Body of pancreas (tissue), 4 donors: ENCODE measurements around the gene ARF1. TPM values are rescaled to one million over a fixed set of nuclear protein-coding genes. Genes with fewer than 3 reads are reported as not detected.

ENCODE experiments used
- ATAC-seq: fragments of 150-250 bp; one replicate; pipeline ENCODE4 v1.9.1; 2016
- DNase-seq, 4 donors: peaks; one replicate each; pipeline ENCODE4 v3.0.0-alpha.2; 2019
- H3K27ac ChIP-seq, 4 donors: fragments of 200-600 bp; sonication (generic); 1 replicate in 3 of 4; 2 replicates in 1 of 4; pipeline versions ENCODE4 v1.5.1 to v1.6.1; 2016 to 2019; ENCODE audit warnings: mild to moderate bottlenecking in 1 of 4, mixed read lengths in 1 of 4, moderate library complexity in 1 of 4
- H3K27me3 ChIP-seq, 2 donors: fragments of 200-600 bp; sonication (generic); one replicate each; pipeline ENCODE4 v1.6.0; 2016; ENCODE audit warnings: mild to moderate bottlenecking in 1 of 2
- H3K36me3 ChIP-seq, 2 donors: fragments of 200-600 bp; sonication (generic); replicated peaks in 1 of 2; 2 replicates each; pipeline ENCODE4 v1.5.1; 2016; ENCODE audit warnings: low read depth in 2 of 2; ENCODE audit not compliant: insufficient read depth in 1 of 2
- H3K4me1 ChIP-seq: fragments of 200-600 bp; sonication (generic); one replicate; pipeline ENCODE4 v1.6.0; 2016
- H3K4me3 ChIP-seq, 2 donors: fragments of 200-600 bp; sonication (generic); 1 replicate in 1 of 2; 2 replicates in 1 of 2; pipeline ENCODE4 v1.5.1; 2016 to 2019
- H3K9me3 ChIP-seq, 3 donors: fragments of 200-600 bp; sonication (generic); 1 replicate in 2 of 3; 2 replicates in 1 of 3; pipeline ENCODE4 v1.5.1; 2016
- CTCF ChIP-seq, 7 experiments: fragments of 450-650 bp in 4 of 7; fragments of 200-600 bp in 3 of 7; sonication (generic) in 3 of 7; IDR thresholded peaks; one replicate each; pipeline ENCODE4 v1.5.1; 2016 to 2019; ENCODE audit warnings: antibody characterized with exemption in 7 of 7
- POLR2A ChIP-seq, 3 donors: fragments of 450-650 bp; IDR thresholded peaks; one replicate each; pipeline ENCODE4 v1.6.1; 2016; ENCODE audit warnings: antibody characterized with exemption in 3 of 3, mild to moderate bottlenecking in 2 of 3
- WGBS, 2 donors: methylation state at CpG; one replicate each; pipeline ENCODE4 v1.1.5; 2017; 5-methylcytosine and 5-hydroxymethylcytosine counted together
- intact Hi-C: fragments of 100-400 bp; cut with DNase I; formaldehyde crosslinking; loops from one replicate; pipeline ENCODE4 v1.15.1; 2023
- total RNA-seq, 2 donors: library from RNA; depleted of rRNA; stranded (reverse); fragments of >200 nt; gene quantifications; one replicate each; pipeline ENCODE4 v1.1.0, GENCODE V29; 2016

ARF1 gene
- total RNA-seq, 2 donors from 2014 or later: 158 to 203 TPM

DNA sequence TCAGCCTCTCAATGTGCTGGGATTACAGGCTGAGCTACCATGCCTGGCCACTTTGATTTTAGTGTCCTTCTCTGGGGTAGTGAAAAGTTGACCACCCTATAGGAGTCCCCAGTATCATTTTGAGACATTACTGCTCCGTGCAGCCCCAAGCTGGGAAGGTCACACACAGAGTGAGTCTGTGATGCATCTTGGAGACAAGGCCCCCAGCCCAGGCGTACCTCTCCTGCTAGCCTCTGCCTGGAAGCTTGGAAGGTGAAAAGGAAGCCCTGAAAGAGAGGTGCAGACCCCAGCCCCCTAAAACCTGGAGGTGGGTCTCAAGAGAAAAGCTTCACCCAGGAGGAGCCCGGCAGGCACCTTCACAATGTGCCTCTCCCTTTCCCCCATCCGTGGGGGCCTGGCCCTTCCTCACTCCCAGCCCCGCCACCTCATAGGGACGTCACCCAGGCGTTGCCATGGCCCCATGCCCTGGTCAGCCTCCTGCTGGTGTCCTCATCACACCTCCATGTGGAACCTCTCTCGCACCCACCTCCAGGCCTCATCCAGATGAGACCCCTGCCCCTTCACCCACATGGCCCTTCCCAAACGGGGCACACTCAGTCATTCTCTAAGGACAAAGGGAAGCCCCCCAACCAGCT is 5.6 kb upstream of the ARF1 start:
- Histone ChIP-seq H3K27me3 (no peaks in the 10 kb centered on the region), H3K27ac (no peak overlapping the region), H3K4me1 (peaks cover 8% of the 10 kb centered on the region), H3K9me3 (no peaks in the 10 kb centered on the region), H3K4me3 (no peak overlapping the region), H3K36me3 (no peaks in the 10 kb centered on the region)
- WGBS, 2 donors: 75 to 82% methylated on average over 7 to 9 of the region's 9 CpGs
- TF ChIP-seq CTCF (IDR thresholded peaks at IDR 0.05) (no peak), POLR2A (IDR thresholded peaks at IDR 0.05) (no peak)
- intact Hi-C loops: no loop called here
- ATAC-seq (no peak), DNase-seq (no peak)

DNA sequence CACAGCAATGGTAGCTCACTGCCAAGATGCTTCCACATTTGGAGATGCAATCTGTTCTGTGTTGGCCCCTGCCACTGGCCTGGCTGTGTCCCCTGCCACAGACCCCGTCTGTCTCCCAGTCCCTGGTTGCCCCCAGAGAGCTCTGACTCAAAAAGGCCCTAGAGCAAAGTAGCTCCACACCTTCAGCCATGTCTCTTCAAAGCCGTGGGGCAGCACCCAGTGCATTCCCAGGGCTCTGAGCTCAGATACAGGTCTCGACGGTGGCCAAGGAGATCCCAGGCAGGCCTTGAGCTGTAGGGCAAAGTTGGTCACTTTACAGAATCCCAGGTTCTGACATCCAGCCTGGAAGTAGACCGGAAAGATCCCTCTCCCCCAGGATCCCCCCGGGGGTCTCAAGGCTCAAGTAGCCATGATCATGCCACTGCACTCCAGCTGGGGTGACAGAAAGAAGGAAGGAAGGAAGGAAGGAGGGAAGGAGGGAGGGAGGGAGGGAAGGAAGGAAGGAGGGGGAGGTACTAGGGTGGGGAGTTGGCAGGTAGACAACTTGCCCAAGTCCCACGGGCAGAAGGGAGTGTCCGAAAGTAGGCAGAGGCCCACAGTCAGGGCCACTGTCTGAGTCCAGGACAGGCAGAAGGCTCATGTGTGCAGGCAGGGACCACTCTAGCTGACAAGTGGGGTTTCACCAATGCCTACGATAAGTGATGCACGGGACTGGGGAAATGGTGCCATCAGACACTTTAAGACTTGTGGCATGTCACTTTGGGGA is 4.8 kb upstream of the ARF1 start:
- DNase-seq: no peak
- TF ChIP-seq POLR2A (IDR thresholded peaks at IDR 0.05): no peak
- TF ChIP-seq CTCF (IDR thresholded peaks at IDR 0.05): no peak
- Histone ChIP-seq H3K4me3 (no peak overlapping the region), H3K27ac (no peak overlapping the region), H3K9me3 (no peaks in the 10 kb centered on the region), H3K36me3 (no peaks in the 10 kb centered on the region), H3K4me1 (peaks cover 8% of the 10 kb centered on the region), H3K27me3 (no peaks in the 10 kb centered on the region)
- WGBS, 2 donors: 71 to 75% methylated on average over 8 to 10 of the region's 10 CpGs
- no peak for ATAC-seq
- intact Hi-C loops: no loop called here

DNA sequence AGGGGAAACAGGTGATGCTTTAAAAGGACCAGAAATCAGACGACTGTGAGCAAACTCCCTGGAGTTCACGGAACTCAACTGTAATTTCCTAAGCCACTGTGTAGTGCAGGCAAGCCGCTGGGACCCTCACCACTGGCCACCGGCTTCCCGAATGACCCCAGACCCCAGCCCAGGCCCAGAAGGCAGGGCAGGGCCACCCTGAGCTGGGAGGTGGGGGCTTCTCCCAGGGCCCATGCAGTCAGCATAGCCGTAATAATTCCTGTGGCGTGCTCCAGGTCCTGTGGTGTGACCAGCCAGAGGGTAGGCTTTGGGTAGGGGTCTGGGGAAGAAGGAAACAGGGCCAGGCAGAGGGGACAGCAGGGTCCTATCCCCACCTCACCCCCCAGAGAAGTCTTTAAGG is 3.5 kb upstream of the ARF1 start:
- WGBS, 2 donors: 91% methylated on average over 6 to 7 of the region's 7 CpGs
- Histone ChIP-seq H3K27ac (no peak overlapping the region), H3K36me3 (no peaks in the 10 kb centered on the region), H3K4me3 (no peak overlapping the region), H3K4me1 (peaks cover 9% of the 10 kb centered on the region), H3K27me3 (no peaks in the 10 kb centered on the region), H3K9me3 (no peaks in the 10 kb centered on the region)
- DNase-seq (peak in 1 of 4 donors; percentile 4), ATAC-seq (no peak)
- TF ChIP-seq POLR2A (IDR thresholded peaks at IDR 0.05) (no peak), CTCF (IDR thresholded peaks at IDR 0.05) (no peak)
- intact Hi-C loops: no loop called here

DNA sequence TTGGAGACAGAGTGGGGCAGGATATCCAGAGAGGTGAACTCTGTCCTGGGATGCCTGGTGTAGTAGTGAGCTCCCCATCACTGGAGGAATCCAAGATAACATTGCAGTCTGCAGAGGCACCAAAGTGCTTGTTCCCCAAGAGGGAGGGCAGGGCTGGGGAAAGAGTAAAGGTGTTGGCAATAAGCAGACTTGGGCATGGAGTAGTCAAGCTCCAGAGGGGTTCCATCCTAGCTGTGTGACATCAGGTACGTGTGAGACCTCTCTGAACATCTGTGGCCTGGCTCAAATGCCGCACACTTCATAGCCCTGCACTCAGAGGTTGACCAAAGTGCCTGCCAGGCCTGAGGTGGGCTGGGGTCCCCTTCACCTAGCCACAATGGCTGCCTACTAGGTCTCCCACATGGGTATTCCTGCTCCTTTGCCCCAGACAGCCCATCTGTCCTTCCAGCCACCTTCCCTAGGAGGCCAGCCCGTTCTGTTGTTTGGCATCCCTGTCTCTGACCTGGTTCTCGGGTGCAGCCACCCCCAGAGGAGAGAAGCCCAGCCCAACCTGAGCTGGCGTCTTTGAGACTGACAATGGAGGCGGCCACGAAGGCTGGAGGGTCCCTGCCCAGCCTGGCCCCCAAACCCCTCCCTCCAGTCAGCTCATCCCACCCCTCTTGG is 2.8 kb upstream of the ARF1 start:
- WGBS, 2 donors: 78 to 93% methylated on average over 6 to 7 of the region's 7 CpGs
- DNase-seq (peak in 3 of 4 donors; percentile 4 to 13 (median 10)), ATAC-seq (no peak)
- no peaks in the 10 kb centered on the region for H3K36me3 ChIP-seq
- H3K27me3 ChIP-seq: no peaks in the 10 kb centered on the region
- TF ChIP-seq CTCF (IDR thresholded peaks at IDR 0.05) (no peak), POLR2A (IDR thresholded peaks at IDR 0.05) (no peak)
- H3K4me3 ChIP-seq: no peak overlapping the region
- H3K9me3 ChIP-seq: no peaks in the 10 kb centered on the region
- no peak overlapping the region for H3K27ac ChIP-seq
- H3K4me1 ChIP-seq: peaks cover 17% of the 10 kb centered on the region
- intact Hi-C loops: no loop called here
